GM21529 (cell line): Measurements from ENCODE around the gene HIVEP2.
A peak's percentile ranks its signal among the peaks of the same experiment; 100 is the strongest.

Experiments
- ATAC-seq: cut with Tn5 transposase; IDR thresholded peaks from one replicate; pipeline ENCODE4 v1.9.1; 2021; ENCODE audit not compliant: unreplicated experiment

Gene HIVEP2

DNA sequence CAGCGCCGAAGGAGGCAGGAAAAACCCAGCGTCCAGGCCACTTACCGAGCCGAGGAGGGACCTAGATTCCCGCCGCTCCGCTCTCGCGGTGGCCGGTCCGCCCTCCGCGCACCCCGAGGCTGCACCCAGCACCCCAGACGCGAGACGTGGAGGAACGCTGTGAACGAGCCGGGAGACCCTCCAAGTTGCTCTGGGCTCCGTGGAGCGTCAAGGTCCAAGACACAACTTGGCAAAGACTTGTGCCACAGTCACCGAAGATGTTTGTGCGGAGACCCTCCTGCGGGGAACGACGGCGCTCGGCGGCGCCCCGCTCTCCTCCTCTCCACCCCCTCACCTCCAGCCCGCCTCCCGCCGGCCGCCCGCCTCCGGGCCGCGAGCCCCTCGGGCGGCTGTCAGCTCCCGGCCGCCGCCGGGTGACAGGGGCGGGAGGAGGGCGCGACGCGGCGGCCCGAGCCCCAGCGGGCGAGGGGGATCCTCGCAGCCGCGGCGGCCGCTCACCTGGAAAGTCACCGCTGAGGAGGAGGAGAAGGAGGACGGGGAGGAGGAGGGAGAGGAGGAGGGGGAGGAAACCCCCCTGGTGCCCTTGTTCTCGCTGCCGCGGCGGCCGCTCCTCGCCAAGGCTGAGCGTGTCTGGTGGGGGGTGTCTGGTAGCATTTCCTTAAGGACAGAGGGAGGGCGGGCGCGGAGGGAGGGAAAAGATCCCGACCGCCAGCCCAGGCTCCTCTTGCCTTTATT lies 637 bp upstream of the HIVEP2 start:
- peak; percentile 9 for ATAC-seq

DNA sequence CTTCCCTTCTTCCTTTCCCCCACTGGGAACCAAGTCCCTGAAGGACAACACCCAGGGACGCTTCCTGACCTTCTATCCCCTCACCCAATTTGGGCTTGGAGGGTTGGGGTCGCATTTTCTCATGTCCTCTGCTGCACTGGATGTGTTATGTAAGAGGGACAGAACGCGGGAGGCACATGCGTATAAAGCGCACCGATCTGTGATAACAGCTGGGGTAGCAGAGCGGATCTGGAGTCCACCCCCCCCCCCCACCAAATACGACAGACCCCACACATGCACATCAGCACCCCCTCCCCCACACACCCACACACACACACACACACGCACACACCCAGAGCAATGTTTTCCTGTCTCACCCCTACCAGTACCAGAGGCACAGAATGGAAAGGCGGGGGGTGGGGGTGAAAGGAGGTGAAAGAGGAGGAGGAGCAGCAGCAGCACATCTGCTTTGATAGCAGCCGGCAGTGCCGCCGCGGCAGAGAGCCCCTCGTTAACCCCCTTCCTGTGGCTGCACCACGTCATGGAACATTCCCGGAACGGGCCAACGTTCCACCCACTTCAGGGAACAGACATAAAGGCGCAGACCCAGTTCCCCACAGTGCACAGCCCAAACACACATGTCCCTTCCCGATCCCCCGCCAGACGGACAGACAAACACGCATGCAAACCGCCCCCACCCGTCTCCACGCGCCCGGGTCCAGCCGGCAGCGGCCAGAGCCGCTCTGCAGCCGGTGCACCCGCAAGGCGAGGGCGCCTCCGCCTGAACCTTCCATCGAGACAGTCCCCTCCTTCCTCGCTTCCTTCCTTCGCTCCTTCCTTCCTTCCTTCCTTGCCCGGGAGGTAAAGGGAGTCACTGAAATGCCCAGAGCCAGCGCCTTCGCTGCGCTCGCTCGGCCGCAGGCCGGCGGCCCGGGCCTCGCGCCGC lies 590 bp downstream of the HIVEP2 start:
- peak; percentile 4 for ATAC-seq

DNA sequence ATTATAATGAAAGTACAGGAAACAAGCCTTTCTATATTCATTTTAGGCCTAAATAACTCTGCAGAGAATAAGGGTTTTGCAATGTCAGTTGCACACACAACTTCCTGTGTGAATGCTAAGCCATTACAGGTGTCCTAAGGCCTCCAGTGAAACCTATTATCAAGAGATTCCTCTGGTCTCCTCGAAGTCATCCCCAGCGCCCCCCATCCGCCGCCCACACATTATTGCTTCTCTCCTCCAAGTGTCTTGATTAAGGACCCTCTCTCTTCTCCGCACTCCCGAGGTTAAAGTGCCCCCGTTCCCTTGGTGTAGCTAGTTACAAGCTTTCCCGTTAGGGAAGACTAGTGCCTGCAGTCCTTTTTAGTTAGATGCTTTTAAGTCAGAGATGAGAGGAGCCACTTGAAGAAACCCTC lies 1.3 kb downstream of the HIVEP2 start:
- no peak for ATAC-seq

DNA sequence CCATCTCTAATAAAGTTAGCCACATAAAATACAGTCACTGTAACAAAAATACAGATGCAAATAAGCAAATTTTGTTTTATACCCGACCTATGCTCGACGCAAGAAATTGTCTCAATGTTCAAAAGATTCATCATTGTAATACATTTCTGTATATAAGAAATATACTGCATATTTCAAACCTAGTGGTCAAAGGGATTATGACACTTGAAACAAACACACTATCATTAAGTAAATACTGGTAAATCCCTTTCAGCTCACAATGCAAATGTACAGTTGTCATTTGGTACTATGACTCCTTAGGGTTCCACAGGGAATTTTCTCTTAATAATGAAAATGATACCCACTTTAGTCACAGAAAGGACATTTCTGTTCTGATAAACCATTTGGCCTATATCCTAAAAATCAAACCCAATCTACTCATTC lies 2.2 kb downstream of the HIVEP2 start:
- ATAC-seq: no peak

DNA sequence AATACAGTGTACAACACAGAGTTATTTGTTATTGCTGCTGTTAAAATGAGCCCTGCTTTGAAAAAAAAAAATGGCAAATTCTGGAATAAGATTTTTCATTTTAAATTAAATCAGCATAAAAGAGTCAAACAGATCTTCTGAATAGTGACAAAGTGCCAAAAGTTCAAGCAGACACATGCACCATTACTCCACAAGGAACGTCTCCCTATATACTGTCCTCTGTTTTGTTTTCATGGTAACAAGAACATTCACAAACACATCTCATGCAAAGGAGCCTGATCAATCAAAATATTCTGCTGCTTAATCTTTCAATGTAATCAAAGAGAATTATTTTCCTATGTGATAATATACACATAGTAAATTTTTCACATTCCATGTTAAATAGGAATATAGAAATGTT lies 2.7 kb downstream of the HIVEP2 start:
- no peak for ATAC-seq

DNA sequence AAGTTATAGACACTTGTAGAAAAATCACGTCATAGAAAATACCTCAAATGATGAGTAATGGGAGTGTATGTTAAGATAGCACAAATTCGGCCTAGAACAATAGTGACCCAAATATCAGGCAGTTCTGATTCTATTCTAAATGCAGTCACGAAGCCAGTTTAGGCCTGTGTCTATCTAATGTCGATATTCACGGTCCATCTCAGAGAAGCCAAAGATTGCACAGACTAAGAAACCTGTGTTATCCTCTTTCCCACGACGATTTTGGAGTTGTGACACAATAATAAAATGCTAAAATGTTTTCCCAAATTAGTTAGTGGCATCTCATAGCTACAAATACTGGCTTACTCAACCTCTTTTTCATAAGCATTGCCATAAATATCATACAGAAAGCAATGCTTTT lies 4.0 kb downstream of the HIVEP2 start:
- no peak for ATAC-seq

DNA sequence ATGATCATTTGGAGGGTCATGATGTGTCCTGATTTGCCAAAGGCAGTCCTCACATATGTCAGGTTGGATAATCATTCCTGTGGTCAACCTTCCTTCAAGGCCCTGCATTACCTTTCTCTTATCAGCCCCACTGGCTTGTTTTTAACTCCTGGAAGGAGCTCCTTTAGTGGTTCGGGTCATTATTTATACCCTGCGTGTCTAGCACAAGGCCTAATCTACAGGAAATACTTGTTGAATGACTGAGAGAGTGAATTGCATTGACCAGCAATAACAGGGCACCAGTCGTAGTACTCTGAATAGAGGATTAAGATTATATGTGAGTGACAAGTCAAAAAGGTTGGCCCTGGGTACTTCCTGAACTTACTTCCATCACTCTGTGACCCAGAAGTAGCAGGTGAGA lies 4.5 kb downstream of the HIVEP2 start:
- no peak for ATAC-seq

DNA sequence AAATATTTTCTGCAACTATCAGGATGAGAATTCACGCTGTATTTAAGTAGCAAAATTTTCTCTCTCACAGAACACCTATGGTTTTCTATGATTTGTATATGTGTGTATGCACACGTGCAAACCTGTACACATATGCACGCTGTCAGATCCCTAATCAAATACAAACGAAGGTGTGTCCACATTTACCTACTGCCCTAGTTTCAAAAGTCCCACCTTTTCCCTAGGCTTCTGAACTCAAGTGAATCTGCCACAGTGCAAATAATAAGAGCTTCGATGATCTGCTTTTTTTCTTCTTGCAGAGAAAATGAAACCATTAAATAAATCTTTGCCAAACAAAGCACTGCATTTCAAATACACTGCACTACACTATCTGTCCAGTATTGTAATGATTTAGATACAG lies 6.5 kb downstream of the HIVEP2 start:
- no peak for ATAC-seq

DNA sequence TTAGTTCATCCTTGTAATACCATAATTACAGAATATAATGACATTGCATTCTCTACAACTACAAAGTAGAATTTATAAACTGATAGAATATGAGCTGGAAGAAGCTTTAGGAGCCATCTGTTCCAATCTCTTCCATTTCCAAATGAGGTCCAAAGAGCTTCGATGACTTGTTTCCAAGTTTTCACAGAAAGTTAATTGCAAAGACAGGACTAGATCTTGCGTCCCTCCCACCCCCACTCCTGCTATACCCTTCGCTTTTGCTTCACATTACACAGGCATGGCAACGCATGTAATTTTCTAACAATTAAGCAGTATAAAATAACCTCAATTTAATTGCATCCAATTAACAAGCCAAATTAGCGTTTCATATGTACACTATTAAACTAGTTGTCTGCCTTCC lies 7.0 kb downstream of the HIVEP2 start:
- ATAC-seq: no peak

DNA sequence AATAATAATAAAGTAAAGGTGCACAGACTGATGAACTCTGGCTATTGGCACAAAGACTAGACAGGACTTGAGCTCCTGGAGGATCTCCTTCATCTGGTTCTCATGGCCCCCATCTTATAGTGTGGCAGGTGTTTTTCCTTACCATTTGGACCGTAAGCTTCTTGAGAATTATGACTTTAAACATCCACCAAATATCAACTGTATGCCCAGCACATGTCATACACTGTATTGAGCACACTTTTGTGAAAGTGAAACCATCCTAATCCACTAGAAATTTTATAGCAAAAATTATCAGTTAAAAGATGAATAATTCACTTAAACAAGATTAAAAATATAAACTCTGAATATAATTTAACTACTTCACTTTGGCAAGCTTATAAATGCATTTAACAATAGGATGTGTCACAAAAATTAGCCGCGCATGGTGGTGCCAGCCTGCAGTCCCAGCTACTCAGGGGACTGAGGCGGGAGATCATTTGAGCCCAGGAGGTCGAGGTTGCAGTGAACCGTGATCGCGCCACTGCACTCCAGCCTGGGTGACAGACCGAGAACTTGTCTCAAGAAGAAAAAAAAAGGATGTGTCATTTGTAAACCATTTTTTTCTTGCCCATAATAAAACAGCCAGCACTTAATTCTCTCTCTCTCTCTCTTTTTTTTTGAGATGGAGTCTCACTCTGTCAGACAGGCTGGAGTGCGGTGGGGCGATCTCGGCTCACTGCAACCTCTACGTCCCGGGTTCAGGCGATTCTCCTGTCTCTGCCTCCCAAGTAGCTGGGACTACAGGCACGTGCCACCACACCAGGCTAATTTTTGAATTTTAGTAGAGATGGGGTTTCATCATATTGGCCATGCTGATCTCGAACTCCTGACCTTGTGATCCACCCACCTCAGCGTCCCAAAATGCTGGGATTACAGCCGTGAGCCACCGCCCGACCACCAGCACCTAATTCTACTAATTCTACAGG lies 9.1 kb downstream of the HIVEP2 start:
- peak; percentile 49 for ATAC-seq

DNA sequence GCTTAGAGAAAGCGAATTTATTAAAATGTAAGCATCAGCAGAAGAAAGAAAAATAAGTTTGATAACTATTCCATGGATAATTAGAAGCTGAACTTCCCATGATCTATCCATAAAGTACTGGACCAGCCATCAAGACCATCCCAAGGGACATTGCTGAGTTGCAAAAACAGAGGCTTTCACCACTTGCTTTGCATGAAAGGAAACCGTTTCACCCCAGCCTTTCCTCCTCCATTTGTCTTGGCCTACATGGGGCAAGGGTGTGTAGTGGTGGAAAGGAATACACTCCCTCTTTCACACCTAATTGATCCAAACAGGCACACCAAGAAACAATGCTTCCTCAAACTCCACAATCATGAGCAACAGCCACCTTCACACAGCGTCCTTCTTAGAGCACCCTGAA lies 10.4 kb downstream of the HIVEP2 start:
- no peak for ATAC-seq

DNA sequence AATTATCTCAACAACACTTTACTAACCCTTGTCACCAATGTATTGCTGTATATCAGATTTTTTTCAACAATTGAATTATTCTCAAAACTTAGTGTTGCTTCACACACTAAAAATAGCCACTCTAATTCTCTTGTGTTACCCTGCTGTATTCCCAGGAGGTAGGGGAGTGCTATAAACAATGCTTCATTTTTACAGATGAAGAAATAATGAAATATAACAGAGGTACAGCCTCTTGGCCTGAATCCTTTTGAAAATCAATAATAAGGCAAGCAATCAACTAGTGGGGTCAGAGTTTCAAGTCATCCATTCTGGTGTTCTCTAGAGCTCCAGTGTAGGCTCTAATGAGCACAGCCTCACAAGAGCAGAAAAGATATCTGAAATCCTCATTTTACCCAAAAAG lies 10.9 kb downstream of the HIVEP2 start:
- ATAC-seq: no peak

DNA sequence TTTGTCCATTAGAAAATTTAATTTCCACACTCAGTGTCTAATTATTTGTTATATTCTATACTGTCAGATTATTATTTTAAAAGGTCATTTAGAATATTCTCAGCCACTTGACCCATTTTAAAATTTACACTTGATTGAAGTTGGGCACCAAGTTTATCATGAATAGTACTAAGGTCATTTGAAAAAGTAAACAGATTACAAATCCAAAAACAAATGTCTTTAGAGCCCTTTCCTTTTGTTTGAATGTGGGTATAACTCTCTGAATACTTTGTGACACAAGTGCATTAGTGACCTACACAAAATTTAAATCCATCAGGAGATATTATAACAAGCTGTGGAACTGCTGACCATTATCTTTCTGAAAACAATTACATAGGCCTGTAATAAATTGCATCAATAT lies 11.3 kb downstream of the HIVEP2 start:
- no peak for ATAC-seq

DNA sequence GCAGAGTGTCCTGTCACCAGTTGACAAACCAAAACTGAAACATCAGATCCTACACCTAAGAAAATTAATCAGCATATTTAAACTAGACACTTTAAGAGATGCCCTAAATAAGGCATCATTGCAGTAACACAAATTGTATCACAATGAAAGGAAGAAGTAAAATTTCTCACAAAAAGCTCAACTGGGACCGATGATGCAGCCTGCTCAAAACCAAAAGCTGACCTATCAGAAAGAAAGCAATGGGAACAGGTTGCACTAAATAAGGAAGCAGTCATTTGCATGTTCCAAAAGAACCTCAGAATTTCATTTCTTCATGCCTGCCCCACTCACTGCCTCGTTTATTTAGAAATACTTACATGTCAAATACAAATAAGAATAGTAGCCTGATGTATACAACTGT lies 12.1 kb downstream of the HIVEP2 start:
- ATAC-seq: peak; percentile 41

DNA sequence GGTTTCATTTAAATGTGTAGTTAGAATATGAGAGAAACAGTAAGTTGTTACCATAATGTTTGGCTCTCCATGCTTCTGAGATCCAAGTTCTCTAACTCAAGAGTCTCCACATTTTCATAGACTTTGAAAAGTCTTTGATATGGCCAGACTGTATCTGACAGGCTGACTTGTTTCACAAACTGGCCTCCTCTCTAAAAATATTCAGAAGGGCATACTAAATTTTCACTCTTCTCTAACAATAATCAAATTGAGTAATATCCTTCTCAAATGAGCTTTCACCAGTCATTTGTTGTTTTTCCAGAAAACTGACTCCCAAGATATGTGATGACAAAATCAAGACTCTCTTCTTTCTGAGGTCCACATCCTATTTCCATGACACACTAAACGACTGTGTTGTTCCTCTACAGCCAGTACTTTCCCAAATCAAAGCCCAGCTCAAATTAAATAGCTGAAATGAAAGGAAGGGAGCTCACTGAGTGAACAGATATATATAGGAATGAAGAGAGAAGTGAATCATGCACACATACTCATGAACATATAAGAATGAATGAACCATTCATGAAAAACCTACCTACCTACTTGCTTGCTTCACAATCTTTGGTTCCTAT lies 15.1 kb downstream of the HIVEP2 start:
- no peak for ATAC-seq

DNA sequence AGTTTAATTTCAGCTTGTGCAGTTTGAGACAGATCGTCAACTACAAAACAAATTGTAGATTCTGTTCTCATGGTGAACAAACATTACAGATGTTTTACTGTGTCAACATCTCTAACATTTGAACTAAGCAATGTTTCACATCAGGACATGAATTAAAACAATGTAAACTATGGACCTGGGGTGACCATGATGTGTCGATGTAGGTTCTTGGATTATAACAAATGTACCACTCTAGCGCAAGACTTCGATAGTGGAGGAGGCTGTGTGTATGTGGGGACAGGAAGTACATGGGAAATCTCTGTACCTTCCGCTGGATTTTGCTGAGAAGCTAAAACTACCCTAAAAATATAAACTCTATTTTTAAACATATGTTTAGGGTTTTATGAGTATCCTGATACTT lies 17.1 kb downstream of the HIVEP2 start:
- ATAC-seq: no peak

DNA sequence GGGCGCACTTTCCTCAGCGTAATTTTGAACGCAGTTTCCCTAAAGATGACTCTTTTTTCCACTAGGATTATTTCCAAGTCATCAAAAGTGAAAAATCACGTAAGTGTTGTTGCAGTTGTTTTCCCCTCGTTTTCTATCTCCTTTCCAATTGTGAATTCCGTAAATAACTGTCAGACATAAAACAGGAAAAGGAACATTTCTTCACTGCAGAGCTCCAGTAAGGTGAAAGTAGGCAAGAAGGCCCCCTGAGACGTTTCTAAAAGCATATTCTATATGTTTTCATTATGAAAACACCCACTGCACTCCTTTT lies 17.8 kb downstream of the HIVEP2 start:
- no peak for ATAC-seq

DNA sequence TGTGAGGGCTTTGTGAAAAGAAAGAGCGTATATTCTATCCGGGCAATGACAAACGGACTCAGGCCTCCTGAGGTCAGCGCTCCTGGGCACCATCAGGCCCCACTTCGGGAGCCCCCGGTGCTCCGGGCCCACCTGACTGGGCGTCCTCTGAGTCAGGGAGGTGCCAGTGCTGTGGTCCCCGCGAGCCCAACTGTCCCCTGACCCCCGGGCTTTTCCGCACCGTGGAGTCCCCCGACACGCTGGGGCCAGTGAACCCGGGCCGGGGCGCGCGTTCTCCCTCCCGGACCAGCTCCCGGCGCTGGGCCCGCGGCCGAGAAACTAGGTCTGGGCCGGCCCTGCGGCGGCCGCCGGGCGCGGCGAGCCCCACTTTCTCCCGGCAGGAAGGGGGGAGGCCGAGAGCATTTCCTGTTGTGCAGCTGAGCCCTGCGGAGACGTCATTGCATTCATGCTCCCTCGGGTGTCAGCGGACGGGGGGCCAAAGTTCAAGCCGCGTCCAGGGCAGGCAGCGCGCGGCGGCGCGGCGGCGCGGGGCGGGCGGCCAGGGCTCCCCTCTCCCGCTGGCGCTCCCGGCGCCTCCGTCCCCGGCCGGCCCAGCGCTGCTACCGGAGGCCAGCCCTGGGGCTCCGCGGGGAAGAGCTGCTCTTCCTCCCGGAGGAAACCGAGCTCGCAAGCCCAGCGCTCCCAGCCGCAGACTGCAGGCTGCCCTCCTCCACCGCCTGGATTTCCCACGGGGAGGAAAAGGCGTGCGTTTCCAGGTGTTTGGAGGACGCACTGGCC lies 18.3 kb downstream of the HIVEP2 start:
- peak; percentile 92 for ATAC-seq

DNA sequence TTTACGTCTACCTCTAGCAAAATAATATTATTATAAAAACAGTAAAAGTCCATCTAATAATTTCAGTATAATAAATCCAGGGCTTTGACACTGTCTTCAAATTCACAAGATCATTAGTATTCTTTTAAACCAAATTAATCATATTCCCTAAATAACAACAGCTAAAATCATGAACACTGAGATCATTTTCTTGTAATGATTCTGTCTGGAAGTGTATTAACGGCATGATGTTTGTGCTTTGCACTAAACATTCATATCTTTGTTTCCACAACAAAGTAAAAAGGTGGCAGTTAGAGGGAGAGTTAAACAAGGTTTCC lies 18.8 kb downstream of the HIVEP2 start:
- ATAC-seq: no peak

DNA sequence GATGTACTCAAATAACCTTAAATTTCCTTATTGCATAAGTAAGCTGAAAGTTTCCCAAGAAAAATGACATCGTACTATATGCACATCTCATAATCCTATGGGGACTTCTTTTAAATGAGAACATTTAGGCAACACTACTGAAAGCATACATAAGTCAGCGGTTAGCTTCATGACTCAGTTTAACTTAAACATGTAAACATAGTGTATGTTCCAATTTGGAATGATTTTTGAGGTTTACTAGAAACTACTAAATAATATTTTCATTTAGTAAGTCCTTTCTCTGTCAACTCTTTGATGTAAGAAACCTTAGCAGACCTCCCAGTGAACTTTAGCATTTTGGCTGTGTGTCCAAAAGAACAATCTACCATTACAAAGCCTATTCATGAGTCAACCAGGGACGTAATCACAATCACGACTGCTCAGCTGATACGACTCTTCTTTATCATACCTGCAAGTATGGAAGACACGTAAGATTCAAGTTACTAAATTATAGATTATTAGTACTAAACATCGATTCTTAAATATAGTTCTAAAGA lies 19.3 kb downstream of the HIVEP2 start:
- no peak for ATAC-seq
